Uterus (tissue), 4 donors: ENCODE data around the gene MUC5AC. TPM values are rescaled to one million over a fixed set of nuclear protein-coding genes. Genes with fewer than 3 reads are reported as not detected.
"Not testable (repeated sequence)": the region's sequence is repeated elsewhere in the genome, so short reads cannot be mapped to it uniquely, and the experiment has no call there.

ENCODE experiments used
- DNase-seq, 2 donors: peaks; one replicate each; pipeline ENCODE4 v3.0.0-alpha.2; 2019 to 2020
- H3K27ac ChIP-seq, 2 donors: fragments of 200-600 bp; sonication (generic); 1 replicate in 1 of 2; 2 replicates in 1 of 2; pipeline ENCODE4 v1.5.1; 2016 to 2018
- H3K27me3 ChIP-seq, 2 donors: fragments of 200-600 bp; sonication (generic); one replicate each; pipeline ENCODE4 v1.5.1; 2018 to 2019; ENCODE audit warnings: control low read depth in 1 of 2
- H3K36me3 ChIP-seq, 2 donors: fragments of 200-600 bp; sonication (generic); one replicate each; pipeline ENCODE4 v1.5.1; 2019; ENCODE audit warnings: control low read depth in 1 of 2
- H3K4me1 ChIP-seq, 2 donors: fragments of 200-600 bp; sonication (generic); one replicate each; pipeline ENCODE4 v1.5.1; 2018 to 2019; ENCODE audit warnings: control low read depth in 1 of 2
- H3K4me3 ChIP-seq, 2 donors: fragments of 200-600 bp; sonication (generic); 1 replicate in 1 of 2; 2 replicates in 1 of 2; pipeline ENCODE4 v1.5.1; 2018 to 2019; ENCODE audit warnings: mild to moderate bottlenecking in 1 of 2
- H3K9me3 ChIP-seq, 2 donors: fragments of 200-600 bp; sonication (generic); one replicate each; pipeline ENCODE4 v1.5.1; 2019; ENCODE audit warnings: control low read depth in 1 of 2
- CTCF ChIP-seq, 4 experiments: fragments of 200-600 bp in 2 of 4; fragments of 450-650 bp in 2 of 4; sonication (generic) in 2 of 4; IDR thresholded peaks; one replicate each; pipeline ENCODE4 v1.5.1; 2016 to 2019; ENCODE audit warnings: antibody characterized with exemption in 4 of 4, mild to moderate bottlenecking in 2 of 4, moderate library complexity in 1 of 4
- POLR2A ChIP-seq, 2 donors: fragments of 450-650 bp; IDR thresholded peaks; one replicate each; pipeline ENCODE4 v1.6.1; 2016; ENCODE audit warnings: antibody characterized with exemption in 2 of 2, mild to moderate bottlenecking in 1 of 2, moderate library complexity in 1 of 2
- intact Hi-C: fragments of 100-400 bp; cut with DNase I; formaldehyde crosslinking; loops from one replicate; pipeline ENCODE4 v1.15.1; 2023; ENCODE audit warnings: low total_unique reads
- total RNA-seq, 4 donors: library from RNA; depleted of rRNA in 3 of 4; stranded (reverse); fragments of >200 nt in 3 of 4; gene quantifications; one replicate each; pipeline versions ENCODE4 v1.1.0 to v1.2.4, GENCODE V29; 2014 to 2023
- donor health status: DM: yes; HTN: yes; CAD: no.

The MUC5AC gene
- total RNA-seq, 4 donors from 2014 or later, result under 0.01 TPM; not detected in 3

GRCh38 chr11:1155274-1155693, 2.5 kb upstream of the MUC5AC start:
- Histone ChIP-seq H3K27ac (no peak overlapping the region), H3K36me3 (no peaks in the 10 kb centered on the region), H3K4me1 (no peaks in the 10 kb centered on the region), H3K27me3 (no peaks in the 10 kb centered on the region), H3K9me3 (no peaks in the 10 kb centered on the region), H3K4me3 (no peak overlapping the region)
- intact Hi-C loops, result no loop called here
- DNase-seq, result no peak
- TF ChIP-seq CTCF (IDR thresholded peaks at IDR 0.05) (no peak), POLR2A (IDR thresholded peaks at IDR 0.05) (no peak)

GRCh38 chr11:1156506-1157340, 1.0 kb upstream of the MUC5AC start:
- H3K27me3 ChIP-seq, result no peaks in the 10 kb centered on the region
- TF ChIP-seq POLR2A (IDR thresholded peaks at IDR 0.05) (no peak), CTCF (IDR thresholded peaks at IDR 0.05) (no peak)
- no peak for DNase-seq
- no peaks in the 10 kb centered on the region for H3K9me3 ChIP-seq
- intact Hi-C loops, result no loop called here
- H3K4me3 ChIP-seq, result no peak overlapping the region
- no peak overlapping the region for H3K27ac ChIP-seq
- H3K4me1 ChIP-seq, result no peaks in the 10 kb centered on the region
- no peaks in the 10 kb centered on the region for H3K36me3 ChIP-seq

GRCh38 chr11:1157341-1157644, 460 bp upstream of the MUC5AC start:
- Histone ChIP-seq H3K27me3 (no peaks in the 10 kb centered on the region), H3K9me3 (no peaks in the 10 kb centered on the region), H3K36me3 (no peaks in the 10 kb centered on the region), H3K4me1 (no peaks in the 10 kb centered on the region), H3K27ac (no peak overlapping the region), H3K4me3 (no peak overlapping the region)
- no peak for DNase-seq
- TF ChIP-seq POLR2A (IDR thresholded peaks at IDR 0.05) (no peak), CTCF (IDR thresholded peaks at IDR 0.05) (no peak)
- intact Hi-C loops, result no loop called here

- Histone ChIP-seq H3K36me3 (no peaks in the 10 kb centered on the region), H3K27ac (no peak overlapping the region), H3K4me3 (no peak overlapping the region), H3K9me3 (no peaks in the 10 kb centered on the region), H3K27me3 (no peaks in the 10 kb centered on the region), H3K4me1 (no peaks in the 10 kb centered on the region)
- DNase-seq, result no peak
- intact Hi-C loops, result no loop called here
- TF ChIP-seq POLR2A (IDR thresholded peaks at IDR 0.05) (no peak), CTCF (IDR thresholded peaks at IDR 0.05) (no peak)
Observed at GRCh38 chr11:1158681-1159487, 1.1 kb downstream of the MUC5AC start.

GRCh38 chr11:1159488-1160220, 1.9 kb downstream of the MUC5AC start:
- DNase-seq, intact Hi-C loops, H3K4me3 ChIP-seq, H3K9me3 ChIP-seq, H3K27me3 ChIP-seq, H3K36me3 ChIP-seq, H3K4me1 ChIP-seq, H3K27ac ChIP-seq: not testable (repeated sequence)
